OCI-M2 (cell line): Measurements from ENCODE around the gene KIFC3.
"Not testable (repeated sequence)": the region's sequence is repeated elsewhere in the genome, so short reads cannot be mapped to it uniquely, and the experiment has no call there.

Source experiments
- DNase-seq: peaks from one replicate; lab custom pipeline; 2025; ENCODE audit not compliant: unreplicated experiment; lab: John Stamatoyannopoulos, UW

Gene KIFC3

DNA sequence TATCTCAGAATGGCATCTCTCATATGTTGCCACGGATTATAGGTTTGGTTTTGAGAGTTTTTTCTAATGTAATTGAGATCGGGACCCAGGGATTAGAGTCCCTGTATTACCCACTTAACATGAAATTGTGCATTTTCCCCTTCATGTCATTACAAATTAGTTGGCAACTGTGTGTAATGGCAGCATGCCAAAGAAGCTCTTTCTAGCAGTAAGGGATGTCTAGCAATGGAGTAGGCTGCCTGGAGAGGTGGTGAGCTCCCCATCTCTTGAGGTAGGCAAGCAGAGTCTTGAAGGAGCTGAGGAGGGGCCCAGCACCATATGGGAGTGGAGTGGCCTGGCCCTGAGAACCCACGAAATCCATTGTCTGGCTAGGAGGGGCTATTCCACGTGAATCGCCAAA lies 76.7 kb downstream of the KIFC3 start:
- DNase-seq = no peak

DNA sequence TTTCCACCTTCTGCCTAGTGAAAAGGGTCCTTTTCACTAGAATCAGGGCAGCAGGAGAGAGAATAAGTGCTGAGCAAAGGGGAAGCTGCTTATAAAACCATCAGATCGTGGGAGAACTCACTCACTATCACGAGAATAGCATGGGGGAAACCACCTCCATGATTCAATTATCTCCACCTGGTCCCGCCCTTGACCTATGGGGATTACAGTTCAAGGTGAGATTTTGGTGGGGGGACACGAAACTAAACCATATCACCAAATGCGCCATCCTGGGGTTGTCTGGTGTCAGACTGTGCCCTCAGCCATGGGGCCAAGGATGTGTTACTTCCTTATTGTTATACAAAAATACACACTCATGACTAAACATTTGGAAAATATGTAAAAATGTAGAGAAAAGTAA lies 77.1 kb downstream of the KIFC3 start:
- no peak for DNase-seq

DNA sequence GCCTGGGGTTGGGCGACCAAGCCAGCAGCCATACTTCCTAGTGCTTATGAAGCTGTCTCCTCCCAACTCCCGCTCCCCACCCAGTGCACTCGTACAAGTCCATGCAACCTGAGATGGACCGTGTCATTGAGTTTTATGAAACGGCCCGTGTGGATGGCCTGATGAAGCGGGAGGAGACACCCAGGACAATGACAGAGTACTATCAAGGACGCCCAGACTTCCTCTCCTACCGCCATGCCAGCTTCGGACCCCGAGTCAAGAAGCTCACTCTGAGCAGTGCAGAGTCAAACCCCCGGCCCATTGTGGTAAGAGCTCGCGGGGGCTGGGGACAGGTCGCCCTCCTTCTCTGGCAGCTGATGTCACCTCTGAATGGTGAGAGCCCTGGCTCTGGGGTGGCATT lies 77.8 kb downstream of the KIFC3 start:
- DNase-seq = no peak

DNA sequence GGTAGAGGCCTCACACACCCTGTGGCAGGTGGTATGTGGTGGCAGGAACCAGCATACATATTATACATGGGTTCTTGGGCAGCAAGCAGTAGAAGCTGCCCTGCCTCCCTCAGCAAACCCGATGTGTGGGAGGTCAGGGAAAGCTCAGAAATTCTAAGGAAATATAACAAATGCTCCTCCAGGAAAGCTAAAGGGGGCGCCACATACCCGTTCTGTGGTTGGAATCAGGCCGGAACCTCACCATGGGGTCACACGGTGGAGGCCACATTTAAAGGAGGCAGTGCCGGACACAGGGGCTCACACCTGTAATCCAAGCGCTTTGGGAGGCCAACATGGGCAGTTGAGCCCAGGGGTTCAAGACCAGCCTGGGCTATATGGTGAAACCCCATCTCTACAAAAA lies 79.1 kb downstream of the KIFC3 start:
- no peak for DNase-seq

DNA sequence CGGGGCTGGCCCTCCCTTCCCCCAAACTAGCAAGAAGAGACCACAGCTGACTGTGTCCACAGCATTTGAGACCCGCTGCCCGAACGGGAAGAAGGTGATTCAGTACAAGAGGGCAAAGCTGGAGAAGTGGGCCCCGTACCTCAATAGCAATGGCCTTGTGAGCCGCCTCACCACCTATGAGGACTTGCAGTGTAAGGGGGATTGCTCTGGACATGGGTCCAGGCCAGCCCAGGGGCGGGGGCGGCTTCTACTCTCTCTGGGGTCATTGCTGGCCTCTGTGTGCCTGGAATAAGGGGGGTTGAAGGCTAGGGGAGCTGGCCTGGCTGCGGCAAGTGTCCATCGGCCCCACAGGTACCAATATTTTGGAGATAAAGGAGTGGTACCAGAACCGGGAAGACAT lies 79.6 kb downstream of the KIFC3 start:
- no peak for DNase-seq

- no peak for DNase-seq
Observed at GRCh38 chr16:57722210-57722499, 80.1 kb downstream of the KIFC3 start.

DNA sequence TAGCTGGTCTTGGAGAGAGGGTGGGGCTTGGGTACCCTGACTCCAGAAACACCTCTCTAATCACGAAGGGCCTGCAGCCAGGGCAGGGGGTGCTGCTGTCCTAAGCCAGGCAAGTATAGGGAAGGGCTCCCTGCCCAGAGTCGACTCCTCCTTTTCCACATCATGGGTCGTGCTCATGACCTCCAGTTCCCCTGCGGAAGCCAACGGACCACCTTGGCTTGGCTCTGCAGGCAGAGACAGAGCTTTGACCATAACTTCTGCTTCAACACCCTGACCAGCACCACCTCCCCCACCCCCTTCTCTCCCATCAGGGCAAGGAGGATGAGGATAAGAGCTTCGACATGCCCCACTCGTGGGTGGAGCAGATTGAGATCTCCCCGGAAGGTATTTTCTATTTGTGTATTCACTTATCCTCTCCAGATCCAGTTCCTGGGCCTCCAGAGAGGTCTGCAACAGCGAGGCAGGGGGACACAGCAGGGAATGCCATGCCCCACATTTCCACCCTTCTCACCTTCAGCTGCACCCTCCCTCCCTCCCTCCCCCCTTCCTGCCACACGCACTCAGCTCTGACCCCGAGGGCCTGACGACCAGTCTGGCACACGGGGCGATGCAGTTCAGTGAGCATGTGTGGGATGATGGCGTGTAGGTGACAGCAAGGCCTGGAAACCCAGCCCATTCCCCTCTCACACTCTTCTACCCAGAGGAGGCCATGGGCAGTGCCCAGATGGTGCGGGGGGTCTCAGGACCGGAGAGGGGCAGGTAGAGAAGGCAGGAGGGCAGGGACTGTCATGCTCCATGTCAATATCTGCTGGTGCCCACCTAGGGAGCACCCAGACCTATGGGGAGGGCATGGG lies 80.7 kb downstream of the KIFC3 start:
- DNase-seq = no peak

- no peak for DNase-seq
Observed at GRCh38 chr16:57720142-57720575, 82.1 kb downstream of the KIFC3 start.

- no peak for DNase-seq
Observed at GRCh38 chr16:57714047-57714446, 88.2 kb downstream of the KIFC3 start.

DNA sequence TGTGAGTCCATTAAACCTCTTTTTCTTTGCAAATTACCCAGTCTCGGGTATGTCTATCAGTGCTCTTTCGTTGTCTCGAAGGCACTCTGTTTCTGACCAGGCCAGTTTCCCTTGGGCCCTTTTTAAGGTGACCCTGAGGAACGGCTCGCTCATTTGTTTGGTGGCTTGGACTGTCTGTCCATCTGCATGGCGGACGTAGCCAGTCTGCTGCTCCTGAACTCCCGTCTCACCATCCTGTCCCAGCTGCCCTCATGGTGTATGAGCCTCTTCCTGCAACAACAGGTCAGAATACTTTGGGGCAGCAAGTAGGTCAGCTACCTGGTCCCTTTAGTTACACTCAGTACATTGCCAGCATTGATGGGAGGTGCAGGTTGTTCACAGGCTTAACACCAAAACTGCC lies 88.7 kb downstream of the KIFC3 start:
- DNase-seq = no peak

DNA sequence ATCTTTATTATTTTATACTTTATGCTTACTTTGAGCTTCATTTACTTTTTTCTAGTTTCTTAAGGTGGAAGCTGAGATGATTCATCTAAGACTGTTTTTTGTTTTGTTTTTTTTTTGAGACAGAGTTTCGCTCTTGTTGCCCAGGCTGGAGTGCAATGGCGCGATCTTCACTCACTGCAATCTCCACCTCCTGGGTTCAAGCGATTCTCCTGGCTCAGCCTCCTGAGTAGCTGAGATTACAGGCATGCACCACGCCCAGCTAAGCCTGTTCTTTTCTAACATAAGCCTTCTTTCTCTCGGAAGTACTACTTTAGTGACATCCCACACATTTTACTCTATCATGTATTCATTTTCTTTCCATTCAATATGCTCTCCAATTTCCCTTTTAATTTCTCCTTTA lies 89.7 kb downstream of the KIFC3 start:
- DNase-seq = not testable (repeated sequence)

GRCh38 chr16:57711993-57712392 lies 90.3 kb downstream of the KIFC3 start:
- no peak for DNase-seq

- DNase-seq = no peak
Observed at GRCh38 chr16:57711346-57711745, 90.9 kb downstream of the KIFC3 start.

DNA sequence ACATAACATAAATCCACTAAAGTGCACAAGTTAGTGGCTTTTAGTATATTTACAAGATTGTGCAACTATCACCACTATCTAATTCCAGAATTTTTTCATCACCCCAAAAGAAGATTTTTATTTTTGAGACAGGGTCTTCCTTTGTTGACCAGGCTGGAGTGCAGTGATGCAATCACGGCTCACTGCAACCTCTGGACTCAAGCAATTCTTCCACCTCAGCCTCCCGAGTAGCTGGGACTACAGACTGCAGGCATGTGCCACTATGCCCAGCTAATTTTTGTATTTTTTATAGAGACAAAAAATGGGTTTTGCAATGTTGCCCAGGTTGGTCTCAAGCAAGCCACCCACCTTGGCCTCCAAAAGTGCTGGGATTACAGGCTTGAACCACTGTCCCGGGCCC lies 92.6 kb downstream of the KIFC3 start:
- DNase-seq = no peak
